Measurements from ENCODE around the gene NADSYN1. TPM values are rescaled to one million over a fixed set of nuclear protein-coding genes. Genes with fewer than 3 reads are reported as not detected.
A peak's percentile ranks its signal among the peaks of the same experiment; 100 is the strongest.
"Not testable (repeated sequence)": the region's sequence is repeated elsewhere in the genome, so short reads cannot be mapped to it uniquely, and the experiment has no call there.

The NADSYN1 gene
- total RNA-seq, 1 experiment from 2014 or later = 34.7 TPM

GRCh38 chr11:71505001-71505400 lies 52.0 kb downstream of the NADSYN1 start:
- no peak for DNase-seq
- H3K27me3 ChIP-seq = no peaks in the 10 kb centered on the region
- H3K36me3 ChIP-seq = no peaks in the 10 kb centered on the region
- no peak overlapping the region for H3K4me3 ChIP-seq
- H3K9me3 ChIP-seq = peaks cover 5% of the 10 kb centered on the region; the same call in 1 of the 2 replicates

- peaks cover 5% of the 10 kb centered on the region; the same call in 1 of the 2 replicates for H3K9me3 ChIP-seq
- no peak for DNase-seq
- H3K4me3 ChIP-seq = no peak overlapping the region
- no peaks in the 10 kb centered on the region for H3K36me3 ChIP-seq
- no peaks in the 10 kb centered on the region for H3K27me3 ChIP-seq
Observed at GRCh38 chr11:71505781-71506180, 52.8 kb downstream of the NADSYN1 start.

- Histone ChIP-seq H3K36me3 (no peaks in the 10 kb centered on the region), H3K27me3 (no peaks in the 10 kb centered on the region), H3K4me3 (no peak overlapping the region), H3K9me3 (peaks cover 5% of the 10 kb centered on the region; the same call in 1 of the 2 replicates)
- DNase-seq = no peak
Observed at GRCh38 chr11:71507102-71507501, 54.1 kb downstream of the NADSYN1 start.

GRCh38 chr11:71518506-71519471 lies 65.8 kb downstream of the NADSYN1 start:
- no peaks in the 10 kb centered on the region for H3K9me3 ChIP-seq
- no peaks in the 10 kb centered on the region for H3K36me3 ChIP-seq
- no peak overlapping the region for H3K4me3 ChIP-seq
- H3K27me3 ChIP-seq = no peaks in the 10 kb centered on the region
- DNase-seq = no peak

- Histone ChIP-seq H3K36me3 (no peaks in the 10 kb centered on the region), H3K4me3 (no peak overlapping the region), H3K27me3 (no peaks in the 10 kb centered on the region), H3K9me3 (no peaks in the 10 kb centered on the region)
- no peak for DNase-seq
Observed at GRCh38 chr11:71519546-71519945, 66.5 kb downstream of the NADSYN1 start.

GRCh38 chr11:71525188-71525937 lies 72.4 kb downstream of the NADSYN1 start:
- no peak for DNase-seq
- H3K36me3 ChIP-seq = no peaks in the 10 kb centered on the region
- no peaks in the 10 kb centered on the region for H3K9me3 ChIP-seq
- no peak overlapping the region for H3K4me3 ChIP-seq
- no peaks in the 10 kb centered on the region for H3K27me3 ChIP-seq

- DNase-seq = no peak
- H3K9me3 ChIP-seq = no peaks in the 10 kb centered on the region
- H3K27me3 ChIP-seq = no peaks in the 10 kb centered on the region
- no peak overlapping the region for H3K4me3 ChIP-seq
- H3K36me3 ChIP-seq = no peaks in the 10 kb centered on the region
Observed at GRCh38 chr11:71525938-71526495, 73.0 kb downstream of the NADSYN1 start.

GRCh38 chr11:71526796-71527575 lies 74.0 kb downstream of the NADSYN1 start, which contains the start of gene KRTAP5-7:
KRTAP5-7 (plus strand) TSS chr11:71527267; CDS start chr11:71527301, 34 bp downstream.
- H3K27me3 ChIP-seq, H3K36me3 ChIP-seq, DNase-seq, H3K4me3 ChIP-seq, H3K9me3 ChIP-seq: not testable (repeated sequence)

- peak; percentile 14 for DNase-seq
- H3K36me3 ChIP-seq = no peaks in the 10 kb centered on the region
Observed at GRCh38 chr11:71527576-71528210, 74.7 kb downstream of the NADSYN1 start.

GRCh38 chr11:71530602-71531001 lies 77.6 kb downstream of the NADSYN1 start:
- Histone ChIP-seq H3K4me3 (no peak overlapping the region), H3K27me3 (no peaks in the 10 kb centered on the region), H3K36me3 (no peaks in the 10 kb centered on the region), H3K9me3 (no peaks in the 10 kb centered on the region)
- DNase-seq = no peak

More at GRCh38 chr11:71527576-71528210, 74.7 kb downstream of the NADSYN1 start:
- Histone ChIP-seq H3K9me3 (no peaks in the 10 kb centered on the region), H3K4me3 (no peak overlapping the region), H3K27me3 (no peaks in the 10 kb centered on the region)

GRCh38 chr11:71532036-71532610 lies 79.1 kb downstream of the NADSYN1 start:
- DNase-seq = no peak
- Histone ChIP-seq H3K9me3 (no peaks in the 10 kb centered on the region), H3K36me3 (no peaks in the 10 kb centered on the region), H3K27me3 (no peaks in the 10 kb centered on the region), H3K4me3 (no peak overlapping the region)

- DNase-seq, H3K36me3 ChIP-seq, H3K27me3 ChIP-seq, H3K4me3 ChIP-seq, H3K9me3 ChIP-seq: not testable (repeated sequence)
Observed at GRCh38 chr11:71534711-71535608, 82.0 kb downstream of the NADSYN1 start.

- H3K4me3 ChIP-seq = no peak overlapping the region
- no peak for DNase-seq
- no peaks in the 10 kb centered on the region for H3K9me3 ChIP-seq
- H3K27me3 ChIP-seq = no peaks in the 10 kb centered on the region
- no peaks in the 10 kb centered on the region for H3K36me3 ChIP-seq
Observed at GRCh38 chr11:71535825-71536224, 82.8 kb downstream of the NADSYN1 start.

GRCh38 chr11:71537537-71537936 lies 84.5 kb downstream of the NADSYN1 start:
- no peaks in the 10 kb centered on the region for H3K36me3 ChIP-seq
- no peak for DNase-seq

More at GRCh38 chr11:71537537-71537936, 84.5 kb downstream of the NADSYN1 start:
- H3K27me3 ChIP-seq = no peaks in the 10 kb centered on the region
- no peaks in the 10 kb centered on the region for H3K9me3 ChIP-seq
- no peak overlapping the region for H3K4me3 ChIP-seq

Measured in MG63 (cell line).